ENCODE measurements around the gene SAMD13. TPM values are rescaled to one million over a fixed set of nuclear protein-coding genes. Genes with fewer than 3 reads are reported as not detected.

The SAMD13 gene
- polyA plus RNA-seq, 1 of the 3 experiments (the other 2 are of a cell fraction) = 1.3 TPM

DNA sequence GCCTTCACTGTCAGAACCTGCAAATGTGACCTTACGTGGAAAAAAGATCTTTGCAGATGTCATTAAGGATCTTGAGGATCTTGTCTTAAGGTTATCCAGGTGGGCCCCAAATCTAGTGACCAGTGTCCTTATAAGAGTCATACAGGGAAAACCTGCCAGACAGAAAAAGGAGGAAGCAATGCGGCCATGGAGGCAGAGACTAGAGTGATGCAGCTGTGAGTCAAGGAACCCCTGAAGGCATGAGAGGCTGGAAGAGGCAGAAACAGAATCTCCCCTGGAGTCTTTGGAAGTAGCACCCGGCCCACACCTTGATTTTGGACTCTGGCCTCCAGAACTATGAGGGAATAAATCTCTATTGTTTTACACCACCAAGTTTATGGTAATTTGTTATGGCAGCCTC is 60.3 kb downstream of the SAMD13 start:
- Histone ChIP-seq H3K36me3 (replicated peaks in 1 of 2; ENCODE audit: control insufficient read depth in 1 of 2, insufficient read depth in 2 of 2, low read length in 1 of 2) (no peaks in the 10 kb centered on the region), H3K4me2 (no peak overlapping the region), H3K9me2 (no peaks in the 10 kb centered on the region), H3K9me3 (no peaks in the 10 kb centered on the region), H3K27ac (ENCODE audit: low read depth in 2 of 2, low read length in 1 of 2) (no peak overlapping the region), H3K4me1 (ENCODE audit: control insufficient read depth in 1 of 2, insufficient read depth in 2 of 2, low read depth in 1 of 2, low read length in 1 of 2) (peaks cover 2 to 20% of the 10 kb centered on the region in 2 experiments; a peak in 3 of 4 replicates), H3K79me2 (ENCODE audit: insufficient read depth) (no peaks in the 10 kb centered on the region), H2AFZ (ENCODE audit: low read depth) (no peak overlapping the region), H3K27me3 (ENCODE audit: insufficient read depth) (no peaks in the 10 kb centered on the region), H3K9ac (no peak overlapping the region), H3K4me3 (ENCODE audit: low read depth in 2 of 2, low read length in 1 of 2) (no peak overlapping the region), H3F3A (replicated peaks; ENCODE audit: insufficient read depth) (peaks cover 12% of the 10 kb centered on the region), H4K20me1 (ENCODE audit: insufficient read depth) (no peaks in the 10 kb centered on the region)
- TF ChIP-seq TEAD4 (IDR thresholded peaks at IDR 0.05; ENCODE audit: borderline replicate concordance, insufficient read depth) (no peak), CHD2 (IDR thresholded peaks at IDR 0.05; ENCODE audit: low read length, partially characterized antibody) (no peak), ELF1 (IDR thresholded peaks at IDR 0.05) (no peak), MXI1 (IDR thresholded peaks at IDR 0.05; ENCODE audit: low read depth, low read length) (no peak), EZH2phosphoT487 (IDR thresholded peaks at IDR 0.05; ENCODE audit: borderline replicate concordance, low read depth) (no peak), NFIC (IDR thresholded peaks at IDR 0.05; ENCODE audit: borderline replicate concordance) (no peak), RCOR1 (IDR thresholded peaks at IDR 0.05; ENCODE audit: low read length) (no peak), YY1 (IDR thresholded peaks at IDR 0.05; ENCODE audit: low read depth) (no peak), TAF1 (IDR thresholded peaks at IDR 0.05; ENCODE audit: borderline replicate concordance, low read depth, low read length) (no peak), EP300 (IDR thresholded peaks at IDR 0.05; ENCODE audit: borderline replicate concordance in 1 of 2, low read depth in 1 of 2, low read length in 1 of 2) (no peak), RAD21 (IDR thresholded peaks at IDR 0.05; ENCODE audit: low read length) (no peak), FOSL2 (IDR thresholded peaks at IDR 0.05; ENCODE audit: borderline replicate concordance, low read depth) (no peak), MAX (IDR thresholded peaks at IDR 0.05; ENCODE audit: low read depth) (no peak), FOXJ3 (CRISPR knock-in tag; IDR thresholded peaks at IDR 0.05) (no peak), USF1 (IDR thresholded peaks at IDR 0.05; ENCODE audit: borderline replicate concordance, low read depth) (no peak)
- CTCF ChIA-PET = interaction anchor here (1.3 kb wide), 1 partner anchor 12 kb away, joined by 3 read pairs; no protein-coding TSS in a partner anchor
- POLR2A ChIA-PET = no interaction called here
- WGBS (ENCODE audit: low lambda C conversion rate) = 82% methylated on average over 3 of the region's 3 CpGs
- no peak for DNase-seq

GRCh38 chr1:84363019-84363418 is 61.5 kb downstream of the SAMD13 start:
- no peaks in the 10 kb centered on the region for H3K9me3 ChIP-seq
- no peak overlapping the region for H3K4me2 ChIP-seq
- H3K36me3 ChIP-seq (replicated peaks in 1 of 2; ENCODE audit: control insufficient read depth in 1 of 2, insufficient read depth in 2 of 2, low read length in 1 of 2) = no peaks in the 10 kb centered on the region
- peaks cover 12% of the 10 kb centered on the region for H3F3A ChIP-seq (replicated peaks; ENCODE audit: insufficient read depth)
- no peak overlapping the region for H2AFZ ChIP-seq (ENCODE audit: low read depth)
- POLR2A ChIA-PET = no interaction called here
- H3K27ac ChIP-seq (ENCODE audit: low read depth in 2 of 2, low read length in 1 of 2) = no peak overlapping the region
- no peak for DNase-seq
- no peaks in the 10 kb centered on the region for H4K20me1 ChIP-seq (ENCODE audit: insufficient read depth)
- no peak overlapping the region for H3K4me3 ChIP-seq (ENCODE audit: low read depth in 2 of 2, low read length in 1 of 2)
- H3K4me1 ChIP-seq (ENCODE audit: control insufficient read depth in 1 of 2, insufficient read depth in 2 of 2, low read depth in 1 of 2, low read length in 1 of 2) = peaks cover 2 to 25% of the 10 kb centered on the region in 2 experiments; a peak in 3 of 4 replicates
- 92% methylated on average over 5 of the region's 5 CpGs for WGBS (ENCODE audit: low lambda C conversion rate)
- no peaks in the 10 kb centered on the region for H3K79me2 ChIP-seq (ENCODE audit: insufficient read depth)
- no peaks in the 10 kb centered on the region for H3K27me3 ChIP-seq (ENCODE audit: insufficient read depth)
- no peaks in the 10 kb centered on the region for H3K9me2 ChIP-seq
- H3K9ac ChIP-seq = no peak overlapping the region
- CTCF ChIA-PET = no interaction called here
- TF ChIP-seq RAD21 (IDR thresholded peaks at IDR 0.05; ENCODE audit: low read length) (no peak), FOXM1 (IDR thresholded peaks at IDR 0.05; ENCODE audit: low read depth) (no peak), PBX3 (IDR thresholded peaks at IDR 0.05) (no peak), JUND (IDR thresholded peaks at IDR 0.05) (no peak), MEF2A (IDR thresholded peaks at IDR 0.05; ENCODE audit: borderline replicate concordance, low read depth) (no peak), SMC3 (IDR thresholded peaks at IDR 0.05; ENCODE audit: low read depth, low read length) (no peak), NFIC (IDR thresholded peaks at IDR 0.05; ENCODE audit: borderline replicate concordance) (no peak), RXRA (IDR thresholded peaks at IDR 0.05; ENCODE audit: borderline replicate concordance, low read depth) (no peak), RFX5 (IDR thresholded peaks at IDR 0.05; ENCODE audit: low read length) (no peak), FOXJ3 (CRISPR knock-in tag; IDR thresholded peaks at IDR 0.05) (no peak), TCF12 (IDR thresholded peaks at IDR 0.05) (no peak), TEAD4 (IDR thresholded peaks at IDR 0.05; ENCODE audit: borderline replicate concordance, insufficient read depth) (no peak), ZBTB33 (IDR thresholded peaks at IDR 0.05; ENCODE audit: borderline replicate concordance, low read depth) (no peak)
- TF ChIP-seq, protein P1, sequence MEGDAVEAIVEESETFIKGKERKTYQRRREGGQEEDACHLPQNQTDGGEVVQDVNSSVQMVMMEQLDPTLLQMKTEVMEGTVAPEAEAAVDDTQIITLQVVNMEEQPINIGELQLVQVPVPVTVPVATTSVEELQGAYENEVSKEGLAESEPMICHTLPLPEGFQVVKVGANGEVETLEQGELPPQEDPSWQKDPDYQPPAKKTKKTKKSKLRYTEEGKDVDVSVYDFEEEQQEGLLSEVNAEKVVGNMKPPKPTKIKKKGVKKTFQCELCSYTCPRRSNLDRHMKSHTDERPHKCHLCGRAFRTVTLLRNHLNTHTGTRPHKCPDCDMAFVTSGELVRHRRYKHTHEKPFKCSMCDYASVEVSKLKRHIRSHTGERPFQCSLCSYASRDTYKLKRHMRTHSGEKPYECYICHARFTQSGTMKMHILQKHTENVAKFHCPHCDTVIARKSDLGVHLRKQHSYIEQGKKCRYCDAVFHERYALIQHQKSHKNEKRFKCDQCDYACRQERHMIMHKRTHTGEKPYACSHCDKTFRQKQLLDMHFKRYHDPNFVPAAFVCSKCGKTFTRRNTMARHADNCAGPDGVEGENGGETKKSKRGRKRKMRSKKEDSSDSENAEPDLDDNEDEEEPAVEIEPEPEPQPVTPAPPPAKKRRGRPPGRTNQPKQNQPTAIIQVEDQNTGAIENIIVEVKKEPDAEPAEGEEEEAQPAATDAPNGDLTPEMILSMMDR (IDR thresholded peaks at IDR 0.05) = no peak

Data from SK-N-SH (cell line).